ENCODE measurements around the gene RFC2. TPM values are rescaled to one million over a fixed set of nuclear protein-coding genes. Genes with fewer than 3 reads are reported as not detected.

The RFC2 gene
- total RNA-seq = 25.4 TPM

DNA sequence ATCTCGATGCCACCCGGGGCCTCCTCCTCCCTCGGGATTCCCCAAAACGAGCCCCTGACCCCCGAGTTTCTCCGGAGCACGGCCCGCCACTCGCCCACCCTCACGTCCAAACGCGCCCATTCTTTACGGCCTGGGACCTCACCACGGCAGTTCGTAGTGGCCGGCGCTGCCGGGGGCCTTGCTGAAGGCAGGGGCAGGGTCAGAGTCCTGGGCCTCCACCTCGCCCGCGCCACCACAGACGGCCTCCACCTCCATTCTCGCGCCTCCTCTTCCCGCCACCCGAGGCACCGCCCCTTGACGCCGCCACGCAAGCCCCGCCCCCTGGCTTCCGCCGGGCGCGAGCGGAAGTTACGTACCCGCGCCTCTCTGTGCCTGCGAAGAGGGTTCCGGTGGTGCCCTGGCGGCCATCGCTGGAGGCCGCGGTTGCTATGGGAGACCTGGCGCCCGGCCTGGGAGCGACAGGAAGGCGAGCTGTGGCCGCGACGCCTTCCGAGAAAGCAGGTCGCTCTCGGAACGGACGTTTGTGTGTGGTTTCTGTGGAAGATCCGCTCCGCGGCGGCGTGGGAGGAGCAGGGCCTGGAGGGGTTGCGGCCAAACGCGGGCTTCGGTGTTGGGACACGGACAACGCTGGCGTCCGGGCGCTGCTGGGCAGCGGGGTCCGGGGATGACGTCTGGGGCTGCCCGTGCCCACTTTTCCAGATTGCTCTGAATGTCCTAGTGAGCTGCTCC is at the start of gene RFC2:
Gene RFC2 (minus strand): TSS at position 271 of the 729 bp plus-strand sequence. CDS start 16 bp downstream, at position 255.

GRCh38 chr7:74289018-74289658 is 34.9 kb upstream of the RFC2 start, which contains the start of gene CLIP2:
Gene CLIP2 (plus strand): TSS chr7:74289407. CDS start chr7:74317547, 28,140 bp downstream.

Small RNAs within 50 kb of the gene (small RNA-seq; reads per million reads assigned to genes)
- 2.8 reads per million, percentile 83 among the genes with 10 or more reads in this experiment for gene MIR590 (ENCODE audit: low replicate concordance)

Other genes with a start within 250 kb of the RFC2 start
- 6.9 TPM for gene ELN, start 226.2 kb downstream of the RFC2 start, total RNA-seq
- gene LIMK1, start 170.6 kb downstream of the RFC2 start, total RNA-seq = 21.9 TPM
- gene EIF4H, start 80.0 kb downstream of the RFC2 start, total RNA-seq = 147 TPM
- 1.3 TPM for gene LAT2, start 44.4 kb downstream of the RFC2 start, total RNA-seq
- 178 TPM for gene CLIP2, start 35.0 kb upstream of the RFC2 start, total RNA-seq
- 27.5 TPM for gene GTF2IRD1, start 199.5 kb upstream of the RFC2 start, total RNA-seq